DOHH2 (cell line): ENCODE results near the gene PODXL.
"Not testable (repeated sequence)": the region's sequence is repeated elsewhere in the genome, so short reads cannot be mapped to it uniquely, and the experiment has no call there.

Experiments used
- H3F3A ChIP-seq: fragments of 200-600 bp; sonication (generic), shearing (Covaris generic); 2 replicates; pipeline ENCODE4 v1.6.0; 2016; ENCODE audit warnings: antibody characterized with exemption, mild to moderate bottlenecking; ENCODE audit not compliant: control insufficient read depth, insufficient read depth
- H3K27ac ChIP-seq: fragments of 200-600 bp; sonication (generic); 2 replicates; pipeline ENCODE4 v1.5.1; 2014; ENCODE audit warnings: low read depth, mild to moderate bottlenecking, low read length, moderate library complexity
- H3K27me3 ChIP-seq: fragments of 200-600 bp; sonication (generic); 2 replicates; pipeline ENCODE4 v1.6.1; 2014; ENCODE audit warnings: mild to moderate bottlenecking, low read length, mixed read lengths; ENCODE audit not compliant: control insufficient read depth
- H3K36me3 ChIP-seq: fragments of 200-600 bp; sonication (generic); 2 replicates; pipeline ENCODE4 v1.6.1; 2014; ENCODE audit warnings: mild to moderate bottlenecking, low read length, moderate library complexity, mixed read lengths; ENCODE audit not compliant: control insufficient read depth
- H3K4me1 ChIP-seq: fragments of 200-600 bp; sonication (generic); 2 replicates; pipeline ENCODE4 v1.6.1; 2014; ENCODE audit warnings: mild to moderate bottlenecking, low read length, mixed read lengths; ENCODE audit not compliant: control insufficient read depth
- H3K4me2 ChIP-seq: fragments of 200-600 bp; sonication (generic); 2 replicates; pipeline ENCODE4 v1.6.0; 2014; ENCODE audit warnings: mild to moderate bottlenecking, low read length, moderate library complexity
- H3K4me3 ChIP-seq: fragments of 200-600 bp; sonication (generic); 2 replicates; pipeline ENCODE4 v1.5.1; 2014; ENCODE audit warnings: mild to moderate bottlenecking, low read length, mixed read lengths
- H3K79me2 ChIP-seq: fragments of 200-600 bp; sonication (generic); 2 replicates; pipeline ENCODE4 v1.6.1; 2014; ENCODE audit warnings: mild to moderate bottlenecking, low read length, mixed read lengths; ENCODE audit not compliant: control insufficient read depth
- H3K9me2 ChIP-seq: fragments of 200-600 bp; sonication (generic); replicated peaks from 2 replicates; pipeline ENCODE4 v1.6.1; 2014; ENCODE audit warnings: mild to moderate bottlenecking, low read length, mixed read lengths; ENCODE audit not compliant: control insufficient read depth
- H3K9me3 ChIP-seq: fragments of 200-600 bp; sonication (generic); 2 replicates; pipeline ENCODE4 v1.6.1; 2014; ENCODE audit warnings: antibody characterized with exemption, low read length, mixed read lengths; ENCODE audit not compliant: control insufficient read depth, insufficient read depth
- H4K20me1 ChIP-seq: fragments of 200-600 bp; sonication (generic); 2 replicates; pipeline ENCODE4 v1.6.0; 2014; ENCODE audit warnings: low read depth, mild to moderate bottlenecking, antibody characterized with exemption, low read length, moderate library complexity; ENCODE audit not compliant: control insufficient read depth, insufficient read depth
- CTCF ChIP-seq: fragments of 200-600 bp; sonication (generic); IDR thresholded peaks from one replicate; pipeline ENCODE4 v1.5.1; 2014; ENCODE audit warnings: antibody characterized with exemption, mild to moderate bottlenecking, low read depth, low read length; ENCODE audit not compliant: poor library complexity, severe bottlenecking
- EZH2phosphoT487 ChIP-seq: fragments of 200-600 bp; sonication (generic); IDR thresholded peaks from 2 replicates; pipeline ENCODE4 v1.6.1; 2017; ENCODE audit warnings: borderline replicate concordance, mild to moderate bottlenecking, antibody characterized with exemption, low read length, moderate library complexity, mixed read lengths

The PODXL gene

GRCh38 chr7:131505636-131506557, 50.5 kb downstream of the PODXL start:
- Histone ChIP-seq H3K4me1 (peaks cover 9% of the 10 kb centered on the region), H3K79me2 (no peaks in the 10 kb centered on the region), H3K27me3 (no peaks in the 10 kb centered on the region), H3K36me3 (no peaks in the 10 kb centered on the region), H3K27ac (no peak overlapping the region), H3K9me2 (no peaks in the 10 kb centered on the region), H3K4me3 (no peak overlapping the region), H3F3A (peaks cover 2% of the 10 kb centered on the region; the same call in 1 of the 2 replicates), H3K4me2 (no peak overlapping the region), H3K9me3 (no peaks in the 10 kb centered on the region), H4K20me1 (no peaks in the 10 kb centered on the region; the same call in 1 of the 2 replicates)
- TF ChIP-seq CTCF, result no peak
- no peak for TF ChIP-seq EZH2phosphoT487

GRCh38 chr7:131505037-131505620, 51.3 kb downstream of the PODXL start:
- H3K27ac ChIP-seq, H3K4me1 ChIP-seq, H3K4me2 ChIP-seq, H3K9me3 ChIP-seq, H3K4me3 ChIP-seq, H4K20me1 ChIP-seq, H3K9me2 ChIP-seq, H3K36me3 ChIP-seq, H3K27me3 ChIP-seq, H3K79me2 ChIP-seq, H3F3A ChIP-seq: not testable (repeated sequence)

- Histone ChIP-seq H3K9me3 (no peaks in the 10 kb centered on the region), H4K20me1 (no peaks in the 10 kb centered on the region; the same call in 1 of the 2 replicates), H3K27ac (no peak overlapping the region), H3K79me2 (no peaks in the 10 kb centered on the region), H3K27me3 (no peaks in the 10 kb centered on the region), H3K36me3 (no peaks in the 10 kb centered on the region), H3K4me2 (no peak overlapping the region), H3K4me3 (no peak overlapping the region), H3F3A (peaks cover 2% of the 10 kb centered on the region; the same call in 1 of the 2 replicates), H3K9me2 (no peaks in the 10 kb centered on the region), H3K4me1 (peaks cover 9% of the 10 kb centered on the region)
- TF ChIP-seq EZH2phosphoT487 (no peak), CTCF (no peak)
Observed at GRCh38 chr7:131504157-131504899, 52.1 kb downstream of the PODXL start.
